HEK293T (cell line): ENCODE measurements around the gene TTC13.

Experiments
- BHLHE40 ChIP-seq: fragments of 450-650 bp; IDR thresholded peaks from 2 replicates; pipeline ENCODE4 v1.6.1; 2016; ENCODE audit warnings: mild to moderate bottlenecking, moderate library complexity, borderline replicate concordance
- CTBP1 ChIP-seq: fragments of 450-650 bp; IDR thresholded peaks from 2 replicates; pipeline ENCODE4 v1.6.1; 2016; ENCODE audit warnings: borderline replicate concordance
- ELF4 ChIP-seq: fragments of 450-650 bp; IDR thresholded peaks from 2 replicates; pipeline ENCODE4 v1.6.1; 2017; ENCODE audit warnings: antibody characterized with exemption
- FOXK2 ChIP-seq: fragments of 450-650 bp; IDR thresholded peaks from 2 replicates; pipeline ENCODE4 v1.6.1; 2016; ENCODE audit warnings: mild to moderate bottlenecking
- FOXM1 ChIP-seq: fragments of 450-650 bp; IDR thresholded peaks from 2 replicates; pipeline ENCODE4 v1.6.1; 2017; ENCODE audit warnings: mild to moderate bottlenecking, borderline replicate concordance
- LEF1 ChIP-seq: fragments of 450-650 bp; IDR thresholded peaks from 2 replicates; pipeline ENCODE4 v1.6.1; 2017; ENCODE audit warnings: mild to moderate bottlenecking, borderline replicate concordance
- NFRKB ChIP-seq: fragments of 450-650 bp; IDR thresholded peaks from 2 replicates; pipeline ENCODE4 v1.6.1; 2016; ENCODE audit warnings: mild to moderate bottlenecking, moderate library complexity
- SP1 ChIP-seq: fragments of 450-650 bp; IDR thresholded peaks from 2 replicates; pipeline ENCODE4 v1.6.1; 2017
- SUZ12 ChIP-seq: fragments of 450-650 bp; IDR thresholded peaks from 2 replicates; pipeline ENCODE4 v1.6.1; 2016; ENCODE audit warnings: mild to moderate bottlenecking
- TARDBP ChIP-seq: fragments of 450-650 bp; IDR thresholded peaks from 2 replicates; pipeline ENCODE4 v1.6.1; 2016
- ZNF384 ChIP-seq: fragments of 450-650 bp; IDR thresholded peaks from 2 replicates; pipeline ENCODE4 v1.6.1; 2016

- TF ChIP-seq FOXK2: no peak
- TF ChIP-seq ELF4: no peak
- TF ChIP-seq BHLHE40: no peak
- TF ChIP-seq SUZ12: no peak
- no peak for TF ChIP-seq NFRKB
- TF ChIP-seq LEF1: no peak
- no peak for TF ChIP-seq CTBP1
- TF ChIP-seq FOXM1: no peak
- TF ChIP-seq ZNF384: no peak
- TF ChIP-seq TARDBP: no peak
- no peak for TF ChIP-seq SP1
Measured at GRCh38 chr1:230905733-230906132, 72.9 kb downstream of the TTC13 start.
